ENCODE results near the gene GABRR3.

The GABRR3 gene

DNA sequence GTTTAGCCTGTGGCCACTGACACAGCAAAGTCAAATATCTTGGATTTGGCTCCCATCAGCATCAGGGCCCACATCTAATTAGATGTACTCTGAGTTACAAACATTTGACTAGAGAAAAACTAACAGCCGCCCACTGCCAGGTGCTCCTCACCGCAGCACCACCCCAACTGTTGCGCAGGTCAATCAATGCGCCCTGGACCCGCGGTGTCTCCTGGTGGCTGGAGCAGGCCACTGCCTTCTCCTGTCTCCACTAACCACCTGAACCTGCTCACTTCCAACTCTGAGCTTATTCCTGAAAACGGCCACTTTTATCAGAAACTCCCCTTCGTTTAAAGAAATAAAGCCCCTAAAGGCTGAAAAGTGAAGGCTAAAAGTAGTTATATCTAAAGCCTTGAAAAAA is 67.1 kb downstream of the GABRR3 start:
- no peaks in the 10 kb centered on the region for H3K36me3 ChIP-seq
- no peak overlapping the region for H3K27ac ChIP-seq
- no peaks in the 10 kb centered on the region for H3K9me3 ChIP-seq
- H3K27me3 ChIP-seq, result peaks cover 39% of the 10 kb centered on the region
- no peak overlapping the region for H3K4me3 ChIP-seq (ENCODE audit: low read depth in 1 of 2, low read length in 1 of 2)
- peaks cover 11 to 23% of the 10 kb centered on the region in 2 experiments for H3K4me1 ChIP-seq (ENCODE audit: control insufficient read depth in 1 of 2, insufficient read depth in 1 of 2, low read depth in 1 of 2, low read length in 1 of 2)
- TF ChIP-seq, protein P1, sequence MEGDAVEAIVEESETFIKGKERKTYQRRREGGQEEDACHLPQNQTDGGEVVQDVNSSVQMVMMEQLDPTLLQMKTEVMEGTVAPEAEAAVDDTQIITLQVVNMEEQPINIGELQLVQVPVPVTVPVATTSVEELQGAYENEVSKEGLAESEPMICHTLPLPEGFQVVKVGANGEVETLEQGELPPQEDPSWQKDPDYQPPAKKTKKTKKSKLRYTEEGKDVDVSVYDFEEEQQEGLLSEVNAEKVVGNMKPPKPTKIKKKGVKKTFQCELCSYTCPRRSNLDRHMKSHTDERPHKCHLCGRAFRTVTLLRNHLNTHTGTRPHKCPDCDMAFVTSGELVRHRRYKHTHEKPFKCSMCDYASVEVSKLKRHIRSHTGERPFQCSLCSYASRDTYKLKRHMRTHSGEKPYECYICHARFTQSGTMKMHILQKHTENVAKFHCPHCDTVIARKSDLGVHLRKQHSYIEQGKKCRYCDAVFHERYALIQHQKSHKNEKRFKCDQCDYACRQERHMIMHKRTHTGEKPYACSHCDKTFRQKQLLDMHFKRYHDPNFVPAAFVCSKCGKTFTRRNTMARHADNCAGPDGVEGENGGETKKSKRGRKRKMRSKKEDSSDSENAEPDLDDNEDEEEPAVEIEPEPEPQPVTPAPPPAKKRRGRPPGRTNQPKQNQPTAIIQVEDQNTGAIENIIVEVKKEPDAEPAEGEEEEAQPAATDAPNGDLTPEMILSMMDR (IDR thresholded peaks at IDR 0.05), result no peak

DNA sequence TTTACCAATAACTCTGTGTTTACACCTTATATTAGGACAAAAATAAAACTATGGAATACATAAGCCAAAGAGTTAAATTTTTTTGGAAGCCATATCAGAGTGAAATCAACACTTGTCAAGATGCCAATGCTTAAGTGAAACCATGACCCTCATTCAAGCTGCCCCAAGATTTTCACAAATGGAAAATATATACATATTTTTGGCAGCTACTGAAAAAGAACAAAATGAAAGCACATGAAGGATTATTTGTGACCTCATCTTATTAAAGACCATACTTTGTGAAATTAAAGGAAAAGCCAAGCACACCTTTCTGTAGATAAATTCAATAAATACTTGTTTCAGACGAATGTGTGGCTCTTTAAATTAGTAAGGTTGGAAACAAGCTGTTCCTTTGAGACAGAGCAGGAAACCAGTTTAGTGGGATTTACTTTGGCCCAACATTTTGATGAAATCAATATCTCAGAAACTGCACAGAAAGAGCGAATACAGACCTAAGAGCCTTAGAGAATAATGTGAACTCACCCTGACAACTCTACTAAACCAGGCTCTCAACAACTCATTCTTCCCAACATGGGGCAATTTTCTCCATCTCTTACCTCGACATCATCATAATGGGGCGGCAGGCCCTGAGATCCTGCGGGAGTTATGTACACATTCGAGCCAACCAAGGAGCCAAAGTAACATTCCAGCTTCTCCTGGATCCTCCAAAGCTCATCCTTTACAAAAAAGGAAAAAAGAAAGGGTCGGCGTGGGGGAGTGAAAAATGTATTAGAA is 73.9 kb downstream of the GABRR3 start:
- Histone ChIP-seq H3K36me3 (no peaks in the 10 kb centered on the region), H3K27me3 (no peaks in the 10 kb centered on the region), H3K9me3 (no peaks in the 10 kb centered on the region), H3K27ac (no peak overlapping the region), H3K4me3 (ENCODE audit: low read depth in 1 of 2, low read length in 1 of 2) (no peak overlapping the region), H3K4me1 (ENCODE audit: control insufficient read depth in 1 of 2, insufficient read depth in 1 of 2, low read depth in 1 of 2, low read length in 1 of 2) (no peaks in the 10 kb centered on the region)
- TF ChIP-seq, protein P1 (IDR thresholded peaks at IDR 0.05), result no peak

- Histone ChIP-seq H3K27ac (no peak overlapping the region), H3K4me1 (ENCODE audit: control insufficient read depth in 1 of 2, insufficient read depth in 1 of 2, low read depth in 1 of 2, low read length in 1 of 2) (no peaks in the 10 kb centered on the region), H3K27me3 (no peaks in the 10 kb centered on the region), H3K4me3 (ENCODE audit: low read depth in 1 of 2, low read length in 1 of 2) (no peak overlapping the region), H3K9me3 (no peaks in the 10 kb centered on the region), H3K36me3 (no peaks in the 10 kb centered on the region)
- TF ChIP-seq, protein P1 (IDR thresholded peaks at IDR 0.05), result no peak
Measured at GRCh38 chr3:97960551-97960950, 74.6 kb downstream of the GABRR3 start.

- H3K36me3 ChIP-seq, result no peaks in the 10 kb centered on the region
Measured at GRCh38 chr3:97959872-97960271, 75.2 kb downstream of the GABRR3 start.

GRCh38 chr3:97958796-97959195 is 76.3 kb downstream of the GABRR3 start:
- TF ChIP-seq, protein P1 (IDR thresholded peaks at IDR 0.05), result no peak

More at GRCh38 chr3:97959872-97960271, 75.2 kb downstream of the GABRR3 start:
- no peaks in the 10 kb centered on the region for H3K9me3 ChIP-seq
- no peaks in the 10 kb centered on the region for H3K4me1 ChIP-seq (ENCODE audit: control insufficient read depth in 1 of 2, insufficient read depth in 1 of 2, low read depth in 1 of 2, low read length in 1 of 2)
- no peak overlapping the region for H3K27ac ChIP-seq
- TF ChIP-seq, protein P1 (IDR thresholded peaks at IDR 0.05), result no peak
- no peak overlapping the region for H3K4me3 ChIP-seq (ENCODE audit: low read depth in 1 of 2, low read length in 1 of 2)
- no peaks in the 10 kb centered on the region for H3K27me3 ChIP-seq

More at GRCh38 chr3:97958796-97959195, 76.3 kb downstream of the GABRR3 start:
- Histone ChIP-seq H3K27ac (no peak overlapping the region), H3K9me3 (no peaks in the 10 kb centered on the region), H3K4me3 (ENCODE audit: low read depth in 1 of 2, low read length in 1 of 2) (no peak overlapping the region), H3K4me1 (ENCODE audit: control insufficient read depth in 1 of 2, insufficient read depth in 1 of 2, low read depth in 1 of 2, low read length in 1 of 2) (no peaks in the 10 kb centered on the region), H3K36me3 (no peaks in the 10 kb centered on the region), H3K27me3 (no peaks in the 10 kb centered on the region)

Data from neutrophil (primary cell).